Spleen (tissue), 7 donors: Measurements from ENCODE around the gene PPM1N.
A peak's percentile ranks its signal among the peaks of the same experiment; 100 is the strongest.

Experiments
- CTCF ChIP-seq, 11 experiments: fragments of 200-600 bp in 7 of 11; fragments of 450-650 bp in 4 of 11; sonication (generic) in 4 of 11; IDR thresholded peaks in 8 of 11; conservative IDR thresholded peaks in 3 of 11; 1 replicate in 7 of 11; 2 replicates in 4 of 11; pipeline versions ENCODE4 v1.4.0 to v1.8.0; 2016 to 2021; ENCODE audit warnings: antibody characterized with exemption in 11 of 11, inconsistent platforms in 4 of 11, mild to moderate bottlenecking in 1 of 11
- POLR2A ChIP-seq, 3 donors: fragments of 450-650 bp; IDR thresholded peaks; one replicate each; pipeline ENCODE4 v1.5.1; 2017; ENCODE audit warnings: antibody characterized with exemption in 3 of 3, mild to moderate bottlenecking in 1 of 3
- POLR2AphosphoS5 ChIP-seq, 3 donors: sonication (generic); formaldehyde crosslinking; IDR thresholded peaks; one replicate each; pipeline ENCODE4 v1.5.1; 2017; ENCODE audit warnings: antibody characterized with exemption in 3 of 3
- donor health status: DM: no; HTN: no; CAD: no; lungs with moderate emphysema.
- donor health status: DM: no; HTN: no; CAD: no.
- donor health status: DM: no; HTN: no; CAD: no.

- TF ChIP-seq CTCF (IDR thresholded peaks at IDR 0.05 in 8 of 11, conservative IDR thresholded peaks at IDR 0.05 in 3 of 11) (no peak), POLR2AphosphoS5 (IDR thresholded peaks at IDR 0.05) (peak; percentile 19 to 55 (median 26)), POLR2A (IDR thresholded peaks at IDR 0.05) (no peak)
These were observed 24.0 kb downstream of the PPM1N start for GRCh38 chr19:45522010-45522941.
